ENCODE measurements around the gene CFAP43.

CFAP43 gene

GRCh38 chr10:104096692-104097091 lies 135.5 kb downstream of the CFAP43 start:
- no peak overlapping the region for H3K27ac ChIP-seq
- H4K20me1 ChIP-seq = no peaks in the 10 kb centered on the region
- no peak overlapping the region for H3K4me3 ChIP-seq
- no peaks in the 10 kb centered on the region for H3K36me3 ChIP-seq
- H3K9me3 ChIP-seq (replicated peaks in 1 of 11) = peaks cover 10 to 27% (median 13%) of the 10 kb centered on the region in 11 experiments
- no peaks in the 10 kb centered on the region for H3K27me3 ChIP-seq
- peaks cover 0 to 12% (median 0%) of the 10 kb centered on the region in 10 experiments; a peak in 4 of 20 replicates for H3K4me1 ChIP-seq
- H3K9ac ChIP-seq = no peak overlapping the region
- no peak overlapping the region for H3K4me2 ChIP-seq
- TF ChIP-seq Cebpa-rat (IDR thresholded peaks at IDR 0.05) = no peak

- Histone ChIP-seq H3K9ac (no peak overlapping the region), H3K36me3 (no peaks in the 10 kb centered on the region), H3K27ac (no peak overlapping the region)
Measured at GRCh38 chr10:104092749-104093148, 139.4 kb downstream of the CFAP43 start.

DNA sequence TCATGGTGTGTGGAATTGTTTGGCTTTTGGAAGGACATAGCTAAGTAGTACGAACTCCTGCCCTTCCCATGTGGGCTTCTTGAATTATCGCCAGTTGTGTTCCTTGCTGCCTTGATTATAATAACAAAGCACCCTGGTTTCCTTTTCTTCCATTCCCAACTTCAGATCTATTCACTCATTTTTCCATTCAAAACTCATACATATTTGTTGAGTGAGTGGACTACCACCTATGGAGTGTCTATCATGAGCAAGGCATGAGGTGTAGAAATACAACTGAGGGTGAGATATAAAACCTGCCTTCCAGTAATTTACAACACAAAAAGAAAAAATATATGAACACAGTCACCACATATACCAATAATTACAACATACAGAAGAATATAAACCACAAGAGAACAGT lies 141.6 kb downstream of the CFAP43 start:
- Histone ChIP-seq H4K20me1 (no peaks in the 10 kb centered on the region), H3K9me3 (replicated peaks in 1 of 11) (peaks cover 0 to 14% (median 0%) of the 10 kb centered on the region in 11 experiments; a peak in 3 of 22 replicates), H3K36me3 (no peaks in the 10 kb centered on the region), H3K4me3 (no peak overlapping the region), H3K27me3 (no peaks in the 10 kb centered on the region), H3K4me1 (peaks cover 0 to 8% (median 0%) of the 10 kb centered on the region in 10 experiments; a peak in 3 of 20 replicates), H3K27ac (no peak overlapping the region), H3K4me2 (no peak overlapping the region), H3K9ac (no peak overlapping the region)
- TF ChIP-seq Cebpa-rat (IDR thresholded peaks at IDR 0.05) = no peak

More at GRCh38 chr10:104092749-104093148, 139.4 kb downstream of the CFAP43 start:
- H3K4me1 ChIP-seq = peaks cover 0 to 8% (median 0%) of the 10 kb centered on the region in 10 experiments; a peak in 3 of 20 replicates
- no peaks in the 10 kb centered on the region for H4K20me1 ChIP-seq
- no peak for TF ChIP-seq Cebpa-rat (IDR thresholded peaks at IDR 0.05)
- H3K27me3 ChIP-seq = no peaks in the 10 kb centered on the region
- H3K4me3 ChIP-seq = no peak overlapping the region
- H3K9me3 ChIP-seq (replicated peaks in 1 of 11) = peaks cover 10 to 27% (median 12%) of the 10 kb centered on the region in 11 experiments
- no peak overlapping the region for H3K4me2 ChIP-seq

GRCh38 chr10:104089621-104090020 lies 142.5 kb downstream of the CFAP43 start:
- H3K4me2 ChIP-seq = no peak overlapping the region
- H3K27me3 ChIP-seq = no peaks in the 10 kb centered on the region
- no peak for TF ChIP-seq Cebpa-rat (IDR thresholded peaks at IDR 0.05)
- H3K4me3 ChIP-seq = no peak overlapping the region
- H3K4me1 ChIP-seq = peaks cover 0 to 8% (median 0%) of the 10 kb centered on the region in 10 experiments; a peak in 3 of 20 replicates
- H3K9me3 ChIP-seq (replicated peaks in 1 of 11) = peaks cover 0 to 14% (median 0%) of the 10 kb centered on the region in 11 experiments; a peak in 3 of 22 replicates
- H3K9ac ChIP-seq = no peak overlapping the region
- H3K36me3 ChIP-seq = no peaks in the 10 kb centered on the region
- H4K20me1 ChIP-seq = no peaks in the 10 kb centered on the region
- no peak overlapping the region for H3K27ac ChIP-seq

GRCh38 chr10:104088239-104088638 lies 143.9 kb downstream of the CFAP43 start:
- no peaks in the 10 kb centered on the region for H4K20me1 ChIP-seq
- TF ChIP-seq Cebpa-rat (IDR thresholded peaks at IDR 0.05) = no peak
- H3K4me3 ChIP-seq = no peak overlapping the region
- no peaks in the 10 kb centered on the region for H3K27me3 ChIP-seq
- no peaks in the 10 kb centered on the region for H3K36me3 ChIP-seq
- no peak overlapping the region for H3K4me2 ChIP-seq
- H3K9ac ChIP-seq = no peak overlapping the region
- H3K9me3 ChIP-seq (replicated peaks in 1 of 11) = peaks cover 0 to 10% (median 0%) of the 10 kb centered on the region in 11 experiments; a peak in 3 of 22 replicates
- no peaks in the 10 kb centered on the region for H3K4me1 ChIP-seq
- H3K27ac ChIP-seq = no peak overlapping the region

GRCh38 chr10:104085801-104086400 lies 146.3 kb downstream of the CFAP43 start, which contains the start of gene COL17A1:
TSS of gene COL17A1 (minus strand) at chr10:104085880. CDS start at chr10:104080673, 5,207 bp downstream.
- H3K27ac ChIP-seq = no peak within 1 kb of the TSS
- no peaks in the 10 kb centered on the region for H3K36me3 ChIP-seq
- no peaks in the 10 kb centered on the region for H4K20me1 ChIP-seq
- H3K9ac ChIP-seq = no peak within 1 kb of the TSS
- no peak within 1 kb of the TSS for H3K4me3 ChIP-seq
- no peaks in the 10 kb centered on the region for H3K9me3 ChIP-seq (replicated peaks in 1 of 11)
- no peaks in the 10 kb centered on the region for H3K4me1 ChIP-seq
- no peak within 1 kb of the TSS for H3K4me2 ChIP-seq
- no peak for TF ChIP-seq Cebpa-rat (IDR thresholded peaks at IDR 0.05)
- H3K27me3 ChIP-seq = no peaks in the 10 kb centered on the region

GRCh38 chr10:104084482-104085142 lies 147.6 kb downstream of the CFAP43 start:
- no peak for TF ChIP-seq Cebpa-rat (IDR thresholded peaks at IDR 0.05)
- Histone ChIP-seq H3K36me3 (no peaks in the 10 kb centered on the region), H3K9me3 (replicated peaks in 1 of 11) (no peaks in the 10 kb centered on the region), H3K4me2 (no peak overlapping the region), H3K4me1 (no peaks in the 10 kb centered on the region), H4K20me1 (no peaks in the 10 kb centered on the region), H3K9ac (no peak overlapping the region), H3K4me3 (no peak overlapping the region), H3K27me3 (no peaks in the 10 kb centered on the region), H3K27ac (no peak overlapping the region)

DNA sequence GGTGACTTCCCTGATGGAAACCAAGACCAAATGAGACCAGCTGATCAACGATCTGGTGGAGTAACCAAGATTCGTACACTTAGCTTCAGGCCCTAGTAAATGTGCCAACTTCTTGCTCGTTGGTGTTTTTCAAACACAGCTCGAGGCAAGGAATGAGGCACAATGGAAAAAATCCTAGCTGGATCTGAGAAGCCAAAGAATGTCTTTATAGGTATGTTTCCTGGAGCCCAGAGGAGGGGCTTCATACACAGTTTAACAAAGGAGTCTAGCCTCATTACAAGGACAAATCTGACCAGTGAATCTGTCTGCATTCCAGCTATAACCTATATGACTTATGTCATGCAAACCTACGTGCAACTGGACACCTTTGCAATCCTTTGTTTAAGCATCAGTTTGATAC lies 150.2 kb downstream of the CFAP43 start:
- Histone ChIP-seq H3K9me3 (replicated peaks in 1 of 11) (no peaks in the 10 kb centered on the region), H3K4me3 (no peak overlapping the region), H3K36me3 (no peaks in the 10 kb centered on the region), H3K27ac (no peak overlapping the region), H3K27me3 (no peaks in the 10 kb centered on the region), H3K4me2 (no peak overlapping the region), H3K9ac (no peak overlapping the region), H3K4me1 (no peaks in the 10 kb centered on the region), H4K20me1 (no peaks in the 10 kb centered on the region)
- no peak for TF ChIP-seq Cebpa-rat (IDR thresholded peaks at IDR 0.05)

GRCh38 chr10:104080762-104081161 lies 151.4 kb downstream of the CFAP43 start:
- Histone ChIP-seq H3K9me3 (replicated peaks in 1 of 11) (no peaks in the 10 kb centered on the region), H3K4me1 (no peaks in the 10 kb centered on the region), H4K20me1 (no peaks in the 10 kb centered on the region), H3K27me3 (no peaks in the 10 kb centered on the region), H3K27ac (no peak overlapping the region), H3K4me2 (no peak overlapping the region), H3K36me3 (no peaks in the 10 kb centered on the region), H3K9ac (no peak overlapping the region), H3K4me3 (no peak overlapping the region)
- no peak for TF ChIP-seq Cebpa-rat (IDR thresholded peaks at IDR 0.05)
